ENCODE data around the gene DDX1. TPM values are rescaled to one million over a fixed set of nuclear protein-coding genes. Genes with fewer than 3 reads are reported as not detected.

Gene DDX1
- total and polyA plus RNA-seq, 2 of the 4 experiments (the other 2 are of a cell fraction), result 73.6 to 74.9 TPM

GRCh38 chr2:15617778-15618448 is 26.2 kb downstream of the DDX1 start:
- CTCF ChIA-PET, result no interaction called here

More at GRCh38 chr2:15617778-15618448, 26.2 kb downstream of the DDX1 start:
- dilution Hi-C loops (cut with HindIII; ENCODE audit: low sequenced_read_pairs, unreplicated experiment), result no loop called here
- no peaks in the 10 kb centered on the region; a peak in 1 of 4 replicates for H3K79me1 ChIP-seq (ENCODE audit: low read depth in 1 of 2, low read length in 2 of 2)
- no peak overlapping the region for H3K18ac ChIP-seq (ENCODE audit: low read depth, low read length)
- no peak overlapping the region for H3K4me2 ChIP-seq (ENCODE audit: low read depth, low read length)
- no peak overlapping the region for H3K56ac ChIP-seq (ENCODE audit: extremely low read depth, insufficient read depth, low read length)
- H3K9me3 ChIP-seq (ENCODE audit: control insufficient read depth, insufficient read depth, low read length), result no peaks in the 10 kb centered on the region
- no peak overlapping the region for H2AK9ac ChIP-seq (replicated peaks; ENCODE audit: low read depth, low read length, poor library complexity)
- no TSS peak for BruUV-seq (replicated peaks)
- POLR2A ChIA-PET (ENCODE audit: unreplicated experiment), result no interaction called here
- no peak overlapping the region for H4K8ac ChIP-seq (ENCODE audit: low read depth in 2 of 2, low read length in 2 of 2)
- H3K27me3 ChIP-seq (ENCODE audit: control insufficient read depth, insufficient read depth, low read length), result no peaks in the 10 kb centered on the region
- H2AFZ ChIP-seq (replicated peaks; ENCODE audit: low read length, poor library complexity), result no peak overlapping the region
- H3K4me3 ChIP-seq (ENCODE audit: insufficient read depth, low read depth, low read length), result no peak overlapping the region
- H4K20me1 ChIP-seq (ENCODE audit: insufficient read depth, low read length), result no peaks in the 10 kb centered on the region
- H3K36me3 ChIP-seq (ENCODE audit: control insufficient read depth, insufficient read depth, low read length), result peaks cover 33% of the 10 kb centered on the region
- no peaks in the 10 kb centered on the region for H3K4me1 ChIP-seq (ENCODE audit: control insufficient read depth, insufficient read depth, low read length)
- H2BK15ac ChIP-seq (ENCODE audit: low read depth, low read length), result no peak overlapping the region
- no peak overlapping the region for H3K14ac ChIP-seq (replicated peaks; ENCODE audit: low read depth, low read length)
- intact Hi-C loops (cut with micrococcal nuclease), result no loop called here
- H3K9ac ChIP-seq (ENCODE audit: low read depth, low read length), result no peak overlapping the region
- in situ Hi-C loops (cut with MboI; ENCODE audit: low sequenced_read_pairs), result no loop called here
- H3K9me1 ChIP-seq (ENCODE audit: insufficient read depth, low read length), result no peaks in the 10 kb centered on the region
- H2BK120ac ChIP-seq (ENCODE audit: low read depth, low read length), result no peak overlapping the region
- ATAC-seq (ENCODE audit: low read depth), result no peak
- no CpG with 5 or more reads among the region's 4 CpGs for WGBS, 2 experiments (ENCODE audit: extremely low coverage in 2 of 2, insufficient read length in 1 of 2)
- DNase-seq, result no peak
- no peak overlapping the region for H3K4ac ChIP-seq (ENCODE audit: low read depth, low read length)
- no peak for TF ChIP-seq RFX5 (IDR thresholded peaks at IDR 0.05; ENCODE audit: low read depth, low read length)
- no peak for TF ChIP-seq NFE2L2 (IDR thresholded peaks at IDR 0.05; ENCODE audit: low read depth, low read length)
- no peak for TF ChIP-seq BHLHE40 (IDR thresholded peaks at IDR 0.05; ENCODE audit: low read depth, low read length)
- TF ChIP-seq MXI1 (IDR thresholded peaks at IDR 0.05; ENCODE audit: borderline replicate concordance, low read depth, low read length), result no peak
- TF ChIP-seq SMC3 (IDR thresholded peaks at IDR 0.05; ENCODE audit: low read depth, low read length), result no peak
- no peak for TF ChIP-seq ELK1 (IDR thresholded peaks at IDR 0.05; ENCODE audit: borderline replicate concordance, low read depth, low read length)
- TF ChIP-seq RAD21 (IDR thresholded peaks at IDR 0.05; ENCODE audit: low read length), result no peak
- no peak for TF ChIP-seq POLR2A (IDR thresholded peaks at IDR 0.05; ENCODE audit: low read depth, low read length)
- TF ChIP-seq CTCF (conservative IDR thresholded peaks at IDR 0.05; ENCODE audit: low read depth, low read length), result no peak
- no peak for TF ChIP-seq CHD1 (IDR thresholded peaks at IDR 0.05; ENCODE audit: low read depth, low read length)
- no peak for TF ChIP-seq CEBPB (IDR thresholded peaks at IDR 0.05; ENCODE audit: low read depth, low read length)
- H4K91ac ChIP-seq (ENCODE audit: insufficient read depth, low read depth, low read length), result no peak overlapping the region
- no peak overlapping the region for H2BK20ac ChIP-seq (ENCODE audit: low read depth, low read length)
- no peak overlapping the region for H3K27ac ChIP-seq (ENCODE audit: insufficient read depth, low read length)
- no peak overlapping the region for H3K23ac ChIP-seq (ENCODE audit: low read depth, low read length)
- no peak overlapping the region for H2AK5ac ChIP-seq (ENCODE audit: low read depth, low read length)
- H4K5ac ChIP-seq (ENCODE audit: low read depth, low read length), result no peak overlapping the region
- no peak overlapping the region for H2BK5ac ChIP-seq (ENCODE audit: low read depth, low read length, poor library complexity, severe bottlenecking)

Data from IMR-90 (cell line).